Muscle of back (tissue), 11 donors: ENCODE data around the gene NARF. TPM values are rescaled to one million over a fixed set of nuclear protein-coding genes. Genes with fewer than 3 reads are reported as not detected.
"Not testable (repeated sequence)": the region's sequence is repeated elsewhere in the genome, so short reads cannot be mapped to it uniquely, and the experiment has no call there.

Experiments used
- DNase-seq, 3 donors: peaks; one replicate each; pipeline versions ENCODE4 v3.0.0 to v3.0.0-alpha.2; 2013
- polyA plus RNA-seq, 10 donors: library from polyadenylated mRNA; unstranded; fragments of 120-200 nt; gene quantifications; one replicate each; pipeline ENCODE4 v1.2.1, GENCODE V29; 2013; ENCODE audit not compliant: insufficient read length in 10 of 10

NARF gene
- polyA plus RNA-seq, 10 donors: 55.4 to 93.2 (median 65.5) TPM

GRCh38 chr17:82529914-82530300, 71.4 kb downstream of the NARF start:
- DNase-seq: no peak

DNA sequence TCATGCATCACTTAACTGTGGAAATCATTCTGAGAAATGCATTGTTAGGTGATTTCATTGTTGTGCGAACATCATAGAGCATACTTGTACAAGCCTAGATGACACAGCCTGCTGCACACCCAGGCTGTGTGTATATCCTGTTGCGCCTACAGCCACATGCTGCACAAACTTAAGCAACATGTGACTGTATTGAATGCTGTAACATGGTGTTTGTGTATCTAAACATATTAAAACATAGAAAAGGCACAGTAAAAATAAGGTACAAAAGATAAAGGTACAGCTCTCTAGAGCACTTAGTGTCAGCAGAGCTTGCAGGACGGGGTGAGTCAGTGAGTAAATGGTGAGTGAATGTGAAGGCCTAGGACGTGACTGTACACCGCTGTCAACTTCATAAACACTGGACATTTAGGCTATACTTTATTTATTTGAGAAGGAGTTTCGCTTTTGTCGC, 72.9 kb downstream of the NARF start:
- no peak for DNase-seq

DNA sequence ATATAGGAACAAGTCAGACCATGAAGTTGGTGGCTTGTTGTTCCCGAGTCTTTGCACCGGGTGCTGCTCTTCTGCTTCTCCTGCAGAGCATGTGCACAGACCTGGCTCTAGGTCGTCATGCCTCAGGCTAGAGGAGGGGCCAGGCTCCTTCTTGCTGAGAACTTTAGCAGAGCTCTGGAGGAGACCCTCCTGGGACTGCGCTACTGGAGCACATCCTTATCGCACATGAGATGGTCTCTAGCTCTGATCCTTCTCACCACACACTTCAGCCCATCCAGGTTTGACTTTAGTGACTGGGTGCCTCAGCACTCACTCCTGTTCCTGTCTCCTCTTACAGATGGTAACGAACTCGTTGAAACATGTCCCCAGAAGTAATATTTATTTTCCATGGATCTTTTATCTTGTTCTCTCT, 75.9 kb downstream of the NARF start:
- DNase-seq: no peak

DNA sequence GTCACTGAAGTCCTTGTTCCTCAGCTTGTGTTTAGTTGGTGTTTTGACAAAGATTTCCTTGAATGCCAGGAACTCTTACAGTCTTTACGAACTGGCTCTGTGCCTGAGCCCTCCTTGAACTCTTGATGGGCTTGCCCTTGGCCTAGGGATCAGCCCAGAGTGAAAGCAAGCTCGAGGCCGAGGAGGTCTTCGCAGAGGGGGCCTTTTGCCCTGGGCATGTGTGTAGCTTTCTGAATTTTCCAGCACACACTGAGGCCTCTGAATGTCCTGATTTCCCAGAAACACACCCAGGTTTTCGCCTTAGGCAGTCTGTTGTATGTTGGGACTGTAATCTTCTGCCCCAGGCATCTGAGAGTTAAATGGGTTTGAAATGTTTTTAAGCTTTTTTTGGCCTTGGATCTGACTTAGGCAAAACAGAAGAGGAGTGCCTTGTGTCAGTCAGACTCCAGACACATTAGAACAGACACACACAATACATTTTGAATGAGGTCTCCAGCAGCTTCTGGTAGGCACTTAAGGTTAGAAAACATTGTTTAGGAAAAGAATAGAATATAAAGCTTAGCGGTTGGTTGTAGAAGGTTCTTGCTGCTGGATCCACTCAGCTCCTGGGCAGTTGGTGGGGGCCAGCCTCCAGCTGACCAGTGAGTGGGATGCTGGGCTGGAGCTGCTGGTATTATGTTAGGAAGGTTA, 78.1 kb downstream of the NARF start:
- peak in 1 of 3 donors; percentile 81 for DNase-seq

GRCh38 chr17:82537228-82537627, 78.7 kb downstream of the NARF start:
- DNase-seq: not testable (repeated sequence)

DNA sequence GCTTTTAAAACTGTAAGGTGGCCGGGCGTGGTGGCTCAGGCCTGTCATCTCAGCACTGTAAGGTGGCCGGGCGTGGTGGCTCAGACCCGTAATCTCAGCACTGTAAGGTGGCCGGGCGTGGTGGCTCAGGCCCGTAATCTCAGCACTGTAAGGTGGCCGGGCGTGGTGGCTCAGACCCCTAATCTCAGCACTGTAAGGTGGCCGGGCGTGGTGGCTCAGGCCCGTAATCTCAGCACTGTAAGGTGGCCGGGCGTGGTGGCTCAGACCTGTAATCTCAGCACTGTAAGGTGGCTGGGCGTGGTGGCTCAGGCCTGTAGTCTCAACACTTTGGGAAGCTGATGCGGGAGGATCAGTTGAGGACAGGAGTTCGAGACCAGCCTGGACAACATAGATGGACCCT, 80.5 kb downstream of the NARF start:
- DNase-seq: not testable (repeated sequence)

Other genes with a start within 250 kb of the NARF start
- 10 to 100 TPM; 15.7 to 32.8 (median 22.1) TPM for gene CCDC57, start 245.9 kb upstream of the NARF start, polyA plus RNA-seq
- 10 to 100 TPM; 20.2 to 39.1 (median 23.3) TPM for gene SLC16A3, start 229.7 kb upstream of the NARF start, polyA plus RNA-seq
- 10 to 100 TPM; 60.6 to 74.0 (median 65.9) TPM for gene CSNK1D, start 185.0 kb upstream of the NARF start, polyA plus RNA-seq
- 1 to 10 TPM in 3 of 10 donors, under 1 TPM in 7; 0.27 to 5.9 (median 0.67) TPM for gene CD7, start 141.1 kb upstream of the NARF start, polyA plus RNA-seq
- gene SECTM1, start 125.0 kb upstream of the NARF start, polyA plus RNA-seq: 10 to 100 TPM in 1 of 10 donors, 1 to 10 TPM in 9; 2.0 to 14.6 (median 2.8) TPM
- gene TEX19, start 99.5 kb upstream of the NARF start, polyA plus RNA-seq: under 1 TPM in 3 of 10 donors, not detected in 7; 0.14 to 0.20 (median 0.15) TPM
- gene UTS2R, start 87.0 kb upstream of the NARF start, polyA plus RNA-seq: 1 to 10 TPM; 2.2 to 9.3 (median 4.1) TPM
- gene HEXD, start 40.4 kb upstream of the NARF start, polyA plus RNA-seq: 10 to 100 TPM; 17.0 to 29.4 (median 18.4) TPM
- gene OGFOD3, start 40.2 kb upstream of the NARF start, polyA plus RNA-seq: 10 to 100 TPM; 13.1 to 26.1 (median 19.0) TPM
- 10 to 100 TPM; 27.8 to 39.2 (median 29.6) TPM for gene CYBC1, start 8.0 kb upstream of the NARF start, polyA plus RNA-seq
- gene FOXK2, start 61.0 kb downstream of the NARF start, polyA plus RNA-seq: 10 to 100 TPM; 34.3 to 45.3 (median 40.1) TPM
- gene WDR45B, start 189.7 kb downstream of the NARF start, polyA plus RNA-seq: 10 to 100 TPM; 51.5 to 71.7 (median 58.3) TPM
- 10 to 100 TPM; 34.7 to 51.0 (median 44.1) TPM for gene RAB40B, start 240.0 kb downstream of the NARF start, polyA plus RNA-seq